WTC11 (cell line): ENCODE measurements around the gene MACROD2. TPM values are rescaled to one million over a fixed set of nuclear protein-coding genes. Genes with fewer than 3 reads are reported as not detected.

Source experiments
- ATAC-seq: fragments of 200-7000 bp; cut with Tn5 transposase; 2 replicates; pipeline ENCODE4 v1.10.0; 2021; ENCODE audit warnings: mild to moderate bottlenecking, moderate library complexity
- CTCF ChIA-PET: fragments of 300-600 bp; sonication (Branson Sonifier 250); formaldehyde crosslinking; loops from one replicate; lab custom pipeline; 2021; ENCODE audit warnings: antibody characterized with exemption; lab: Charles Lee
- POLR2A ChIA-PET: fragments of 350-600 bp; sonication (Branson Sonifier 250); formaldehyde crosslinking; loops from one replicate; lab custom pipeline; 2021; ENCODE audit warnings: antibody characterized with exemption; lab: Charles Lee
- DNase-seq: peaks from one replicate; pipeline ENCODE4 v3.0.0; 2021; ENCODE audit warnings: low spot score
- H3K27ac Mint-ChIP-seq: 2 replicates; pipeline ENCODE4 v1.8.0; 2021; ENCODE audit warnings: mixed read lengths
- H3K27me3 Mint-ChIP-seq: 2 replicates; pipeline ENCODE4 v1.8.0; 2021; ENCODE audit warnings: low read depth, mild to moderate bottlenecking, moderate library complexity, mixed read lengths
- H3K36me3 Mint-ChIP-seq: 2 replicates; pipeline ENCODE4 v1.8.0; 2021; ENCODE audit warnings: mixed read lengths
- H3K4me1 Mint-ChIP-seq: 2 replicates; pipeline ENCODE4 v1.8.0; 2022; ENCODE audit warnings: mixed read lengths
- H3K4me3 Mint-ChIP-seq: 2 replicates; pipeline ENCODE4 v1.8.0; 2021; ENCODE audit warnings: mild to moderate bottlenecking, moderate library complexity, mixed read lengths
- H3K9me3 Mint-ChIP-seq: 2 replicates; pipeline ENCODE4 v1.8.0; 2021; ENCODE audit warnings: mixed read lengths
- AFF4 ChIP-seq: sonication (generic); formaldehyde crosslinking; IDR thresholded peaks from 2 replicates; pipeline ENCODE4 v1.8.1; 2023; ENCODE audit warnings: mild to moderate bottlenecking, missing genetic modification reagents, borderline replicate concordance
- AR ChIP-seq: fragments of 250-450 bp; sonication (Bioruptor Pico); IDR thresholded peaks from 2 replicates; pipeline ENCODE4 v1.9.0; 2021; ENCODE audit warnings: mild to moderate bottlenecking
- ATF3 ChIP-seq: sonication (generic); formaldehyde crosslinking; conservative IDR thresholded peaks from 2 replicates; pipeline ENCODE4 v1.8.1; 2022; ENCODE audit warnings: mild to moderate bottlenecking, missing genetic modification reagents
- CDX4 ChIP-seq: fragments of 250-450 bp; sonication (Bioruptor Pico); IDR thresholded peaks from 2 replicates; pipeline ENCODE4 v1.9.0; 2021; ENCODE audit warnings: moderate library complexity, mild to moderate bottlenecking, inconsistent platforms, borderline replicate concordance
- CTCF ChIP-seq: fragments of 200-600 bp; IDR thresholded peaks from 2 replicates; pipeline ENCODE4 v1.8.0; 2022; ENCODE audit warnings: antibody characterized with exemption
- E2F4 ChIP-seq: sonication (generic); formaldehyde crosslinking; IDR thresholded peaks from 2 replicates; pipeline ENCODE4 v1.8.1; 2022; ENCODE audit warnings: low read depth, mild to moderate bottlenecking, moderate library complexity, missing genetic modification reagents, borderline replicate concordance
- GTF2I ChIP-seq: fragments of 250-450 bp; sonication (Bioruptor Pico); conservative IDR thresholded peaks from 2 replicates; pipeline ENCODE4 v1.4.0; 2021; ENCODE audit warnings: mild to moderate bottlenecking
- JUN ChIP-seq: sonication (generic); formaldehyde crosslinking; IDR thresholded peaks from 2 replicates; pipeline ENCODE4 v1.8.0; 2023; ENCODE audit warnings: mild to moderate bottlenecking, missing genetic modification reagents
- KAT7 ChIP-seq: sonication (generic); formaldehyde crosslinking; IDR thresholded peaks from 2 replicates; pipeline ENCODE4 v1.8.1; 2023; ENCODE audit warnings: missing genetic modification reagents, mild to moderate bottlenecking, borderline replicate concordance
- NFE2L1 ChIP-seq: sonication (generic); formaldehyde crosslinking; IDR thresholded peaks from 2 replicates; pipeline ENCODE4 v1.8.1; 2023; ENCODE audit warnings: missing genetic modification reagents
- RORB ChIP-seq: fragments of 250-450 bp; sonication (Bioruptor Pico); IDR thresholded peaks from 2 replicates; pipeline ENCODE4 v1.9.0; 2021; ENCODE audit warnings: mild to moderate bottlenecking
- SOX15 ChIP-seq: fragments of 250-450 bp; sonication (Bioruptor Pico); IDR thresholded peaks from 2 replicates; pipeline ENCODE4 v1.9.0; 2021; ENCODE audit warnings: mild to moderate bottlenecking
- SP1 ChIP-seq: sonication (generic); formaldehyde crosslinking; conservative IDR thresholded peaks from 2 replicates; pipeline ENCODE4 v1.8.1; 2022; ENCODE audit warnings: missing genetic modification reagents
- STAT6 ChIP-seq: sonication (generic); formaldehyde crosslinking; conservative IDR thresholded peaks from 2 replicates; pipeline ENCODE4 v1.8.1; 2023; ENCODE audit warnings: mild to moderate bottlenecking, low read depth, missing genetic modification reagents, moderate library complexity
- TEAD4 ChIP-seq: sonication (generic); formaldehyde crosslinking; IDR thresholded peaks from 2 replicates; pipeline ENCODE4 v1.8.0; 2022; ENCODE audit warnings: mild to moderate bottlenecking, missing genetic modification reagents
- ZNF317 ChIP-seq: sonication (generic); formaldehyde crosslinking; IDR thresholded peaks from 2 replicates; pipeline ENCODE4 v1.8.1; 2023; ENCODE audit warnings: low read depth, mild to moderate bottlenecking, moderate library complexity, missing genetic modification reagents, borderline replicate concordance
- ZNF425 ChIP-seq: fragments of 250-450 bp; sonication (Bioruptor Pico); conservative IDR thresholded peaks from 2 replicates; pipeline ENCODE4 v1.9.0; 2021; ENCODE audit warnings: mild to moderate bottlenecking
- ZSCAN18 ChIP-seq: fragments of 250-450 bp; sonication (Bioruptor Pico); IDR thresholded peaks from 2 replicates; pipeline ENCODE4 v2.1.2; 2022; ENCODE audit warnings: mild to moderate bottlenecking, moderate library complexity
- total RNA-seq: library from RNA; stranded (reverse); gene quantifications from 3 replicates; pipeline ENCODE4 v1.2.3, GENCODE V29; 2021

The MACROD2 gene
- total RNA-seq, 1 experiment from 2014 or later = 4.1 TPM

GRCh38 chr20:14531786-14532185 is 536.5 kb downstream of the MACROD2 start (continued):
- TF ChIP-seq CDX4 (CRISPR knock-in tag) = no peak

GRCh38 chr20:14536738-14537137 is 541.4 kb downstream of the MACROD2 start:
- Mint-ChIP-seq H3K36me3 (no peaks in the 10 kb centered on the region), H3K27ac (no peak overlapping the region), H3K4me1 (no peaks in the 10 kb centered on the region), H3K9me3 (no peaks in the 10 kb centered on the region), H3K27me3 (no peaks in the 10 kb centered on the region), H3K4me3 (no peak overlapping the region)
- DNase-seq (no peak), ATAC-seq (no peak)
- CTCF ChIA-PET = no interaction called here
- POLR2A ChIA-PET = no interaction called here
- no peak for TF ChIP-seq SP1 (CRISPR knock-in tag)
- no peak for TF ChIP-seq GTF2I (CRISPR knock-in tag)
- no peak for TF ChIP-seq ZSCAN18 (CRISPR knock-in tag)
- TF ChIP-seq NFE2L1 = no peak
- TF ChIP-seq KAT7 (CRISPR knock-in tag) = no peak
- no peak for TF ChIP-seq AFF4 (CRISPR knock-in tag)
- TF ChIP-seq ATF3 (CRISPR knock-in tag) = no peak
- TF ChIP-seq ZNF425 = no peak
- TF ChIP-seq RORB (CRISPR knock-in tag) = no peak
- no peak for TF ChIP-seq SOX15 (CRISPR knock-in tag)
- no peak for TF ChIP-seq E2F4
- TF ChIP-seq CTCF = no peak
- no peak for TF ChIP-seq ZNF317
- no peak for TF ChIP-seq STAT6 (CRISPR knock-in tag)
- TF ChIP-seq TEAD4 (CRISPR knock-in tag) = no peak
- TF ChIP-seq AR (CRISPR knock-in tag) = no peak
- TF ChIP-seq JUN (CRISPR knock-in tag) = no peak
